Fibroblast of mammary gland (primary cell): ENCODE measurements around the gene UNC80.

ENCODE experiments used
- DNase-seq: peaks from one replicate; pipeline ENCODE4 v3.0.0-alpha.2; 2010; ENCODE audit warnings: low read depth
- H3K4me3 ChIP-seq: 2 replicates; pipeline ENCODE4 v1.5.1; 2011; ENCODE audit warnings: low read depth, mild to moderate bottlenecking, low read length, moderate library complexity; ENCODE audit not compliant: control insufficient read depth
- TF ChIP-seq, protein P1 (sequence below): conservative IDR thresholded peaks from 2 replicates; pipeline ENCODE4 v1.5.1; 2011; ENCODE audit warnings: low read depth, low read length, inconsistent platforms; ENCODE audit not compliant: control insufficient read depth, insufficient read depth

Gene UNC80

DNA sequence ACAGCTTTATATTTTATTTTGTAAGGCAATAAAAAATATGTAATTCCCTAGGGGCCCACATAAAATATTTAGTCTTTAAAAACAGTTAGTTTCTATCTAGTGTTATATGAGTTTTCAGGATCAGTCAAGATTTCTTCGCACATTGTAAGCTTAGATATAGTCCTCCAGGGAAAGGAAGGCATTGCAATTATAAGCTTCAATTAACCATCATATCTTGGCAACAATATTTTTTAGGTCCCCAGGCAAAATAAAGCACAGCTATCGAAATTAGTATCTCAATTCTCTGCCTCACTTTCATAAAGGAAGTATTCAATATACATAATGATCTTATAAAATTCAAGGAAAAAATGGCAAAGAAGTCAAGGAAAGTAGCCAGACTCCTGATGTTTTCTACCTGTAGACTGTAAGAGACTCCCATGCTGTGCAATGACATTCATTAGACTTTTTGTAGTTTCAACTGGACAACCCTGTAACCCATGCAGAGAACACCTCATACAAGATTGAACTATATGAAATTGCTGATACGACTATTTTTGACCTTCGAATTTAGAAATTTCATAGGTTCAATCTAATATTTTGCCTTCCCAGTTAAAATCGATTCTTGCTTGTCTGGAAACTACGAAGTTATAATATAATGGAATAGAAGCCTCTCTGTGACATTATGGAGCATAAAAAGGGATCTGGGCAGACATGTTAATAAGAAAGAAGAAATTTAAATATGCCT, 96.8 kb downstream of the UNC80 start:
- DNase-seq: no peak
- H3K4me3 ChIP-seq: no peak overlapping the region
- TF ChIP-seq, protein P1, sequence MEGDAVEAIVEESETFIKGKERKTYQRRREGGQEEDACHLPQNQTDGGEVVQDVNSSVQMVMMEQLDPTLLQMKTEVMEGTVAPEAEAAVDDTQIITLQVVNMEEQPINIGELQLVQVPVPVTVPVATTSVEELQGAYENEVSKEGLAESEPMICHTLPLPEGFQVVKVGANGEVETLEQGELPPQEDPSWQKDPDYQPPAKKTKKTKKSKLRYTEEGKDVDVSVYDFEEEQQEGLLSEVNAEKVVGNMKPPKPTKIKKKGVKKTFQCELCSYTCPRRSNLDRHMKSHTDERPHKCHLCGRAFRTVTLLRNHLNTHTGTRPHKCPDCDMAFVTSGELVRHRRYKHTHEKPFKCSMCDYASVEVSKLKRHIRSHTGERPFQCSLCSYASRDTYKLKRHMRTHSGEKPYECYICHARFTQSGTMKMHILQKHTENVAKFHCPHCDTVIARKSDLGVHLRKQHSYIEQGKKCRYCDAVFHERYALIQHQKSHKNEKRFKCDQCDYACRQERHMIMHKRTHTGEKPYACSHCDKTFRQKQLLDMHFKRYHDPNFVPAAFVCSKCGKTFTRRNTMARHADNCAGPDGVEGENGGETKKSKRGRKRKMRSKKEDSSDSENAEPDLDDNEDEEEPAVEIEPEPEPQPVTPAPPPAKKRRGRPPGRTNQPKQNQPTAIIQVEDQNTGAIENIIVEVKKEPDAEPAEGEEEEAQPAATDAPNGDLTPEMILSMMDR: no peak

DNA sequence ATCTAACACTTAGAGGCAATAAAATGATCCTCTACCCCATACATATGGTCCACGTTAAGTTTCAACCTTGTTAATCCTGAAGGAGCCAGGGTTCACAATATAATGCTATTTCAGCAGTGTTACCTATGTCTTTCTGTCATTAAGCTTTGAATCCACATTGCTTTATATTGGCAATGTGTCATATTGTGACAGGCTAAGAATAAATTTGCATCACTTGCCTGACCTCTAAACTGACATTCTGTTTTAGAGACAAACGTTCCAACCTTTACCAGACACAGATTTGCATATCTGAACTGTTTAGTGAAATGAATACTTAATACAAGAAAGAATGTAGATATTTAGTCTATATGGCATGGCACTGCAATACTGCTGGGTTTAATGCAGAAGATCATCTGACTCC, 98.4 kb downstream of the UNC80 start:
- TF ChIP-seq, protein P1: no peak
- DNase-seq: no peak
- no peak overlapping the region for H3K4me3 ChIP-seq

DNA sequence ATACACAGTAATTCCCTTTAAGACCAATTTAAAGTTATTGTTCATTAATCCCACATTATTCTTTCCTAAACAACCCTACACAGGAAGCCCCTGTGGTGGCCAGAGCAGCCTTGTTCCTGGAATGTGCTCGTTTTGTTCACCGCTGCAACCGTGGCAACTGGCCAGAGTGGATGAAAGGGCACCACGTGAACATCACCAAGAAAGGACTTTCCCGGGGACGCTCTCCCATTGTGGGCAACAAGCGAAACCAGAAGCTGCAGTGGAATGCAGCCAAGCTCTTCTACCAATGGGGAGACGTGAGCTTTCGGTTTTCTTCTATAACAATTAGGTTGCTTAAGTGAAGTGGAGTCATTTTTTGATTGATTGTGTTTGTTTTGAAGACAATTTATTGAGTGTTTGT, 101.0 kb downstream of the UNC80 start:
- TF ChIP-seq, protein P1: no peak
- no peak overlapping the region for H3K4me3 ChIP-seq
- no peak for DNase-seq

DNA sequence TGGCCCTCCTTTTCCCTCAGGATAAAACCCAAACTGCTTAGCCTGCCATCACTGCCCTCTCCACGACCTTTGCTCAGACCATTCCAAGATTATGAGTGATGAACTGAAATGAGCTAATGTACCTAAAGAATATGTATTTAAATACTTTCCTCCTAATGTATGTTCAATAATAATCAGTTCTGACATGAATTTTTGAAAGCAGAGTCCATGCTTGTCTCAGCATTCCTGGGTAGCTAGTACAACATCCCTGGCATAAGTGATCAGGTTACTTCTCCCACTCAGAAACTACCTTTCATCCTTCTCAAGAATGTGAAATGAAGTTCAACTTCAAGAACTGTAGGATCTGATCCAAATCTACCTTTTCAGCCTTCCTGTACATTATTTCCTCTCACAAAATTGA, 103.6 kb downstream of the UNC80 start:
- no peak for DNase-seq
- TF ChIP-seq, protein P1: no peak
- H3K4me3 ChIP-seq: no peak overlapping the region

DNA sequence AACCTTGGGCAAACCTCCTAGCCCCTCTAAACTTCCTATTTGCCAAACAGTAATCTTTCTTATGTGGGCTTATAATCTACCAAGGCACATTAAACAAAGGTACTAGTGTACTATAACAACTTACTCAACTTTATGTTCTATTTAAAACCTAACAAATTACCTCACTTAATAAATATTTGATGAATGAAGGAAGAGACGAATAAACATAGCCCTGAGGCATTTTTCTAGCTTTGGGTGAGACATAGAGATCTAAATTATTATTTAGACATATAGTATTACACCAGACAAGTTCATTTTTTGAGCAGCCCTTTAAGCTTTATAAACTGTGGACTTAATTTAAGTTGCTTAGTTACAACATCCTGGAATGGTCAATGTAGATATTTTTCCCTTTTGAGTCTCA, 104.6 kb downstream of the UNC80 start:
- no peak overlapping the region for H3K4me3 ChIP-seq
- TF ChIP-seq, protein P1: no peak
- no peak for DNase-seq

DNA sequence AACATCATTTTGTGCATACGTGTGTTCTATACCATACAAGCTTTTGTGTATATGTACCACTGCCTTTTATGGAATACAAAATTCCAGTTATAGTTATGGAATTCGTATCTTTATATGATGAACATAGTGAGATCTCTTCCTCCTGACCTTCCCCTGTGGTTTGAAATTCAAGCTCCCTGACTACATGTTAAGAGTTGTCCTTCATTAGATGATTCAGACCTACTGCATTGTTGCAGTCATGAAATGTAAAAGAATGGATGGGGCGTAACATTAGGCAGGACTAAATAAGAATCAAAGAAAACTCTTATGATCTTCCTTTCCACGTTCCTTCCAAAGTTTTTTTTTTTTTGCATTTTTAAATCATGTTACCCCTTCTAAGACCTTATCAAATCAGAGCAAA, 107.1 kb downstream of the UNC80 start:
- TF ChIP-seq, protein P1: no peak
- no peak for DNase-seq
- no peak overlapping the region for H3K4me3 ChIP-seq

DNA sequence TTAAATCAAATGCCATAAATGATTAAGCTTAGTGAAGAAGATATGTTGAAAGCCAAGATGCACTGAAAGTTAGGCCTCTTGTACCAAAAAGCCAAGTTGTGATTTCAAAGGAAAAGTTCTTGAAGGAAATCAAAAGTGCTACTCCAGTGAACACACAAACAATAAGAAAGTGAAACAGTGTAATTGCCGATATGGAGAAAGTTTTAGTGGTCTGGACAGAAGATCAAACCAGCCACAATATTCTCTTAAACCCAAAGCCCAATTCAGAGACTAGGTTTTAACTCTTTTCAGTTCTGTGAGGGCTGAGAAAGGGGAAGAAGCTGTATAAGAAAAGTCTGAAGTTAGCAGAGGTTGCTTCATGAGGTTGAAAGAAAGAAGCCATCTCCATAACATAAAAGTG, 129.0 kb downstream of the UNC80 start:
- TF ChIP-seq, protein P1: no peak
- no peak overlapping the region for H3K4me3 ChIP-seq
- DNase-seq: no peak
